Ovary (tissue), 9 donors: Measurements from ENCODE around the gene CD28. TPM values are rescaled to one million over a fixed set of nuclear protein-coding genes. Genes with fewer than 3 reads are reported as not detected.

Source experiments
- DNase-seq, 5 donors: peaks; one replicate each; pipeline ENCODE4 v3.0.0-alpha.2; 2019 to 2020
- H3K27ac ChIP-seq, 2 donors: fragments of 200-600 bp; one replicate each; pipeline versions ENCODE4 v1.5.1 to v1.8.0; 2019 to 2022
- H3K27me3 ChIP-seq: fragments of 200-600 bp; one replicate; pipeline ENCODE4 v1.8.0; 2022
- H3K36me3 ChIP-seq: fragments of 200-600 bp; sonication (generic); one replicate; pipeline ENCODE4 v1.5.1; 2019
- H3K4me1 ChIP-seq: one replicate; pipeline ENCODE4 v1.8.1; 2013; ENCODE audit warnings: mild to moderate bottlenecking, moderate library complexity; ENCODE audit not compliant: insufficient read depth
- H3K4me3 ChIP-seq: fragments of 200-600 bp; sonication (generic); one replicate; pipeline ENCODE4 v1.5.1; 2017
- H3K9me3 ChIP-seq, 2 donors: fragments of 200-600 bp in 1 of 2; sonication (generic) in 1 of 2; one replicate each; pipeline versions ENCODE4 v1.5.1 to v1.8.1; 2013 to 2019; ENCODE audit warnings: mild to moderate bottlenecking in 1 of 2, moderate library complexity in 1 of 2
- EP300 ChIP-seq: sonication (generic); formaldehyde crosslinking; IDR thresholded peaks from one replicate; pipeline ENCODE4 v1.6.1; 2017; ENCODE audit warnings: antibody characterized with exemption
- POLR2A ChIP-seq: fragments of 450-650 bp; IDR thresholded peaks from one replicate; pipeline ENCODE4 v1.6.1; 2017; ENCODE audit warnings: antibody characterized with exemption, mild to moderate bottlenecking, moderate library complexity
- WGBS, 3 donors: extraction: QIAGEN DNeasy Blood & Tissue Kit in 1 of 3; methylation state at CpG; one replicate each; pipeline versions ENCODE4 v1.1.5 to v1.1.7; 2013 to 2017; 5-methylcytosine and 5-hydroxymethylcytosine counted together
- intact Hi-C, 4 donors: fragments of 100-400 bp; cut with DNase I; formaldehyde crosslinking; loops; one replicate each; pipeline versions ENCODE4 v1.11.0 to v1.15.1; 2022 to 2023
- polyA plus RNA-seq, 2 donors: library from polyadenylated mRNA; stranded (reverse); fragments of 200-250 nt in 1 of 2; fragments of 350-450 nt in 1 of 2; fragmentation: Illumina TruSeq in 1 of 2; extraction: RNeasy Lipid Tissue Mini Kit (QIAGEN cat#74804) in 1 of 2; gene quantifications; one replicate each; pipeline ENCODE4 v1.2.3, GENCODE V29; 2013 to 2014
- total RNA-seq, 7 donors: library from RNA; depleted of rRNA in 2 of 7; stranded (reverse); fragments of >200 nt in 2 of 7; fragmentation: NEBNext Ultra II Directional in 3 of 7; extraction: Animal tissue kit (Norgen Biotek cat#: 25700) in 3 of 7; gene quantifications; one replicate each; pipeline versions ENCODE4 v1.1.0 to v1.2.4, GENCODE V29; 2016 to 2023
- TF ChIP-seq, protein P1 (sequence below), 3 donors: fragments of 450-650 bp in 2 of 3; fragments of 200-600 bp in 1 of 3; IDR thresholded peaks; one replicate each; pipeline versions ENCODE4 v1.5.1 to v1.8.0; 2016 to 2022; ENCODE audit warnings: antibody characterized with exemption in 3 of 3, mild to moderate bottlenecking in 1 of 3
- donor health status: DM: no; HTN: no; CAD: no; lungs with moderate emphysema.
- donor health status: DM: no; HTN: no; CAD: no.
- donor health status: Bipolar disorder and iron deficiency.
- donor health status: DM: yes; HTN: yes; CAD: no.
- donor health status: DM: no; HTN: no; CAD: no.
- donor health status: DM: yes; HTN: yes; CAD: no.

The CD28 gene
- total and polyA plus RNA-seq, 9 donors: 0.18 to 4.3 (median 1.2) TPM

DNA sequence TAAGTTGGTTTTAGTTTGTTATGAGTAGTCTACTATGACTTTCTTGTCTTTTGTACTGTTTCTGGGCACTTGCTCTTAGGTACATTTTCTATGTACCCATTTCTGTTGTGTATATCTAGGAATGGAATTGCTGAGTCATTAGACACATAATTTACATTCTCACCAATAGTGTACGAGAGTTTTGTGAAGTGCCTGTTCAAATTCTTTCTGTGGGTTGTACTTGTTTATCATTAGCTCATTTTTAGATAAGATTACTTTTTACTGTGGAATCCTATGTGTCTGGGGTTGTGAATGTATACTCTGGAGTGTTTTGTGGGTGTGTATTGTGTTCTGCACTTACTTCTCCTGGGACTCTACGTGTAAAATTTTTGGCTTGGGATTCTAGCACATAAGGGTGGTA lies 36.6 kb upstream of the CD28 start:
- no peak for DNase-seq
- TF ChIP-seq, protein P1, sequence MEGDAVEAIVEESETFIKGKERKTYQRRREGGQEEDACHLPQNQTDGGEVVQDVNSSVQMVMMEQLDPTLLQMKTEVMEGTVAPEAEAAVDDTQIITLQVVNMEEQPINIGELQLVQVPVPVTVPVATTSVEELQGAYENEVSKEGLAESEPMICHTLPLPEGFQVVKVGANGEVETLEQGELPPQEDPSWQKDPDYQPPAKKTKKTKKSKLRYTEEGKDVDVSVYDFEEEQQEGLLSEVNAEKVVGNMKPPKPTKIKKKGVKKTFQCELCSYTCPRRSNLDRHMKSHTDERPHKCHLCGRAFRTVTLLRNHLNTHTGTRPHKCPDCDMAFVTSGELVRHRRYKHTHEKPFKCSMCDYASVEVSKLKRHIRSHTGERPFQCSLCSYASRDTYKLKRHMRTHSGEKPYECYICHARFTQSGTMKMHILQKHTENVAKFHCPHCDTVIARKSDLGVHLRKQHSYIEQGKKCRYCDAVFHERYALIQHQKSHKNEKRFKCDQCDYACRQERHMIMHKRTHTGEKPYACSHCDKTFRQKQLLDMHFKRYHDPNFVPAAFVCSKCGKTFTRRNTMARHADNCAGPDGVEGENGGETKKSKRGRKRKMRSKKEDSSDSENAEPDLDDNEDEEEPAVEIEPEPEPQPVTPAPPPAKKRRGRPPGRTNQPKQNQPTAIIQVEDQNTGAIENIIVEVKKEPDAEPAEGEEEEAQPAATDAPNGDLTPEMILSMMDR (IDR thresholded peaks at IDR 0.05): no peak
- no peak for TF ChIP-seq POLR2A
- TF ChIP-seq EP300: no peak
- Histone ChIP-seq H3K27ac (no peak overlapping the region), H3K4me3 (no peak overlapping the region), H3K4me1 (no peaks in the 10 kb centered on the region), H3K9me3 (no peaks in the 10 kb centered on the region), H3K27me3 (no peaks in the 10 kb centered on the region), H3K36me3 (no peaks in the 10 kb centered on the region)
- 38 to 50% (median 40%) methylated on average over 2 of the region's 2 CpGs for WGBS, 3 donors
- intact Hi-C loops: no loop called here

DNA sequence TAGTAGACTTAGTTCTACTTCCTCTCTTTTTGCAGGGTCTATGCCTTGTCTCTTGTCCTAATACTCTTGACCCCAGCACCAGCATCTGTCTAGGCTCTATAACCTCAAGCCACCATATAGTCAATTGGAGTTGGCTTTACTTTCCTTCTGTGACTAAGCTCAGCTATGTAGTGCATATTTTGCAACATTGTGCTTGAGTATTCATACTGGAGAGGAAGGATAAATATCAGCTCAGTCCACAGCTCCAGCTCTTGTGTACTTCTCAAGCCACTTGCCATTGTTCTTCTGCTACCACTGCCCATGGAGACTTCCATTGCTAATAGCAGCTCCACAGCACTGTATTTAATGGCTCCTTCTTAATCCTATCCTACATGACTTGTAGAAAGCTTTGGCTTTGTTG lies 35.5 kb upstream of the CD28 start:
- Histone ChIP-seq H3K27me3 (no peaks in the 10 kb centered on the region), H3K4me1 (no peaks in the 10 kb centered on the region), H3K36me3 (no peaks in the 10 kb centered on the region), H3K27ac (no peak overlapping the region), H3K4me3 (no peak overlapping the region), H3K9me3 (no peaks in the 10 kb centered on the region)
- DNase-seq: no peak
- intact Hi-C loops: no loop called here
- TF ChIP-seq, protein P1 (IDR thresholded peaks at IDR 0.05): no peak
- no peak for TF ChIP-seq EP300
- no peak for TF ChIP-seq POLR2A

DNA sequence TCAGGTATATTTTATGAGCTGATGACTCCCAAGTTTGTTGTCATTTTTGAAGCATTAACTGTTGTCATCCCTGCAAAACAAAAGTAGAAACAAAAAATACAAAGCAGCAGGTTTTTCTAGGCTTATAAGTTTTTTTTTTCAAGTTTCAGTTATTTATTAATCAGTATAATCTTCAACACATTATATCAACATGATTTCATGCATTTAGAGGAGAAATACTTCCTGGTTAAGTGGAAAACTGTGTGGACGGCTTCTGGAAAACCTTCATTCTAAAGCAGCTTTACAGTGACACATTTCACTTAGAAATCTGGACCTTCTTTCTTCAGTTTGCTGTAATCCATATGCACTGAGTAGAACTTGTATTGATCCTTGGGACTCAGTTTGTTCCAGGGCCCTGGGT lies 34.6 kb upstream of the CD28 start:
- intact Hi-C loops: no loop called here
- no peak for DNase-seq
- H3K9me3 ChIP-seq: no peaks in the 10 kb centered on the region
- no peaks in the 10 kb centered on the region for H3K27me3 ChIP-seq
- H3K4me1 ChIP-seq: no peaks in the 10 kb centered on the region
- no peak overlapping the region for H3K27ac ChIP-seq
- TF ChIP-seq POLR2A (no peak), EP300 (no peak)
- TF ChIP-seq, protein P1 (IDR thresholded peaks at IDR 0.05): no peak
- no peak overlapping the region for H3K4me3 ChIP-seq
- 93 to 98% (median 95%) methylated on average over 1 of the region's 1 CpG for whole genome bisulfite sequencing, 3 donors
- H3K36me3 ChIP-seq: no peaks in the 10 kb centered on the region

DNA sequence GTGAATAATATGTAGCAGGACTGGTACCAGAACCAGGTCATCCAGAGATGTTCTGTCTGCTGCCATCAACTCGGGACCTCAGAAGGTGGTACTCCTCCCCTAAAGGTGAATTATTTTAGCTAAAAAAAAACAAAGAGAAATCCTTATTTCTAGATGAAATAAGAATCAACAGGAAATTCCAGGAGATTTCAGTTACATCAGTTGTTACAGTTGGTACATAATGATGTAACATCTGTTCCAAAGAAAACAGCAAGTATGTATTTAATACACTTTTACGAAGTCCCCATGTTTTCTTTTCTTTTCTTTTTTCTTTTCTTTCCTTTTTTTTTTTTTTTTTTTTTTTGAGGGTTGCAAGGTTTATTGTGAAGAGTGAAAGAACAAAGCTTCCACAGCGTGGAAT lies 33.6 kb upstream of the CD28 start:
- no peak for TF ChIP-seq EP300
- TF ChIP-seq POLR2A: no peak
- TF ChIP-seq, protein P1 (IDR thresholded peaks at IDR 0.05): no peak
- Histone ChIP-seq H3K36me3 (no peaks in the 10 kb centered on the region), H3K27me3 (no peaks in the 10 kb centered on the region), H3K4me1 (no peaks in the 10 kb centered on the region), H3K4me3 (no peak overlapping the region), H3K27ac (no peak overlapping the region), H3K9me3 (no peaks in the 10 kb centered on the region)
- no peak for DNase-seq
- intact Hi-C loops: no loop called here
- 70 to 74% (median 74%) methylated on average over 3 of the region's 3 CpGs for WGBS, 3 donors

DNA sequence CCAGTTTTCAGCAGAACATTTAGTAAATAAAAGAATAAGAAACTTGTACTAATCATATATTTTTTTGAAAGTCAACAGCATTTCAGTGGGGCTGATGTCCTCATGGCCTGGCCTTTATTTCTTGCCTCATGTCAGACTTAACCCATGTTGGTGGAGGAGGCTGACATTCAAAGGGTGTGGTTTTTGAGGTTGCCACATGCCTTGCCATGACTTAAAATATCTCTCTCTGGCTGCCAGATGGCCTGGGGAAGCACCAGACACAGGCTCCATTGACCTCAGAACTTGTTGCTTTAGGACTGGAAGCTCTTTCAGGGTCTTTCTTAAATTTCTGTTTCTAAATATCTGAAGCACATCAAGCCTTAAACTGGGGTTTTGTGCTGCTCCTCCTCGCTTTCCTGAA lies 32.5 kb upstream of the CD28 start:
- H3K36me3 ChIP-seq: no peaks in the 10 kb centered on the region
- intact Hi-C loops: no loop called here
- whole genome bisulfite sequencing, 3 donors: 95 to 97% (median 95%) methylated on average over 1 of the region's 1 CpG
- no peaks in the 10 kb centered on the region for H3K27me3 ChIP-seq
- no peak overlapping the region for H3K4me3 ChIP-seq
- no peaks in the 10 kb centered on the region for H3K9me3 ChIP-seq
- DNase-seq: no peak
- TF ChIP-seq, protein P1 (IDR thresholded peaks at IDR 0.05): no peak
- TF ChIP-seq POLR2A: no peak
- no peak for TF ChIP-seq EP300
- H3K27ac ChIP-seq: no peak overlapping the region
- no peaks in the 10 kb centered on the region for H3K4me1 ChIP-seq
